H1 (cell line): Measurements from ENCODE around the gene ARMH3. TPM values are rescaled to one million over a fixed set of nuclear protein-coding genes. Genes with fewer than 3 reads are reported as not detected.

Experiments used
- ATF2 ChIP-seq: IDR thresholded peaks from 2 replicates; pipeline ENCODE4 v1.6.1; 2012; ENCODE audit warnings: low read length, inconsistent platforms
- KDM5A ChIP-seq: fragments of 200-600 bp; IDR thresholded peaks from 2 replicates; pipeline ENCODE4 v1.7.1; 2012; ENCODE audit warnings: mild to moderate bottlenecking, low read length, inconsistent platforms, mixed read lengths
- POLR2AphosphoS5 ChIP-seq: IDR thresholded peaks from 2 replicates; pipeline ENCODE4 v1.6.1; 2011; ENCODE audit warnings: low read depth, low read length
- SAP30 ChIP-seq: fragments of 300-600 bp; sonication (generic); IDR thresholded peaks from 2 replicates; pipeline ENCODE4 v1.7.1; 2012; ENCODE audit warnings: low read length, moderate library complexity, mild to moderate bottlenecking, inconsistent platforms; ENCODE audit not compliant: insufficient read depth, insufficient replicate concordance
- SIX5 ChIP-seq: IDR thresholded peaks from 2 replicates; pipeline ENCODE4 v1.6.1; 2011; ENCODE audit warnings: mild to moderate bottlenecking, low read depth, low read length
- polyA plus RNA-seq, 7 experiments: library from polyadenylated mRNA; depleted of rRNA in 3 of 7; stranded (reverse) in 5 of 7; unstranded in 2 of 7; fragments of >200 nt in 5 of 7; fragments of 200-250 nt in 2 of 7; gene quantifications; 1 replicate in 5 of 7; 2 replicates in 1 of 7; 4 replicates in 1 of 7; pipeline versions ENCODE4 v1.2.1 to v1.2.3, GENCODE V29; 2011 to 2013; ENCODE audit warnings: missing spikeins in 2 of 7, mixed read lengths in 2 of 7
- total RNA-seq: library from RNA; stranded (reverse); fragmentation: NEBNext Ultra II Directional; extraction: Animal tissue kit (Norgen Biotek cat#: 25700); gene quantifications from 2 replicates; pipeline ENCODE4 v1.2.1, GENCODE V29; 2021

Gene ARMH3
- total and polyA plus RNA-seq, 2 of the 8 experiments (the other 6 are each of a cell fraction or from before 2014, with no cell fraction given): 11.6 to 18.3 TPM

GRCh38 chr10:101967119-101967518, 88.9 kb downstream of the ARMH3 start (continued):
- no peak for TF ChIP-seq ATF2
- TF ChIP-seq SIX5: no peak
- TF ChIP-seq SAP30: no peak
- TF ChIP-seq POLR2AphosphoS5: no peak
- no peak for TF ChIP-seq KDM5A
